K562 (cell line): ENCODE measurements around the gene CNTN4. TPM values are rescaled to one million over a fixed set of nuclear protein-coding genes. Genes with fewer than 3 reads are reported as not detected.

Experiments
- ATAC-seq: fragments of 200-7000 bp; cut with Tn5 transposase; 3 replicates; pipeline ENCODE4 v1.9.1; 2020; ENCODE audit warnings: moderate library complexity
- BruUV-seq: library from RNA; stranded (reverse); fragments of 400-500 nt; replicated peaks from 2 replicates; lab custom pipeline; 2021; lab: Mats Ljungman, UMichigan
- CTCF ChIA-PET: fragments of 300-600 bp; formaldehyde crosslinking; extraction: SDS; loops from one replicate; lab custom pipeline; 2021; ENCODE audit warnings: low intra/inter-chr PET ratio; lab: Yijun Ruan, JAX
- POLR2A ChIA-PET: fragments of 300-600, 350-650 bp; sonication (Branson Sonifier 250); formaldehyde crosslinking; extraction: SDS; loops from one replicate; lab custom pipeline; 2021; ENCODE audit warnings: antibody characterized with exemption, inconsistent platforms; lab: Yijun Ruan, JAX
- DNase-seq, 4 experiments: peaks; one replicate each; pipeline versions ENCODE4 v3.0.0 to v3.0.0-alpha.2; 2011 to 2018; ENCODE audit warnings: low spot score in 3 of 4, mixed read lengths in 3 of 4; ENCODE audit errors: extremely low read depth in 1 of 4
- FAIRE-seq: peaks from 2 replicates; lab custom pipeline; 2011; peaks lifted over from hg19 to GRCh38; lab: Jason Lieb, UNC
- H2AFZ ChIP-seq: 2 replicates; pipeline ENCODE4 v1.6.0; 2011; ENCODE audit warnings: low read depth, low read length, control low read depth, inconsistent platforms
- H3K27ac ChIP-seq: fragments of 200-600 bp; 3 replicates; pipeline ENCODE4 v1.8.0; 2011; ENCODE audit warnings: low read depth, mild to moderate bottlenecking, control low read depth, inconsistent platforms, low read length, moderate library complexity, mixed read lengths; ENCODE audit errors: extremely low read depth
- H3K27me3 ChIP-seq, 2 experiments: fragments of 300-600 bp in 1 of 2; 2 replicates in 1 of 2; 3 replicates in 1 of 2; pipeline versions ENCODE4 v1.6.0 to v1.8.0; 2011; ENCODE audit warnings: inconsistent platforms in 2 of 2, low read length in 2 of 2, mild to moderate bottlenecking in 1 of 2, mixed read lengths in 1 of 2, moderate library complexity in 1 of 2; ENCODE audit not compliant: control insufficient read depth in 2 of 2, insufficient read depth in 2 of 2
- H3K36me3 ChIP-seq: fragments of 300-600 bp; 3 replicates; pipeline ENCODE4 v1.8.0; 2011; ENCODE audit warnings: mild to moderate bottlenecking, low read length, inconsistent platforms; ENCODE audit not compliant: control insufficient read depth, insufficient read depth
- H3K4me1 ChIP-seq, 2 experiments: fragments of 200-600 bp in 1 of 2; replicated peaks in 1 of 2; 2 replicates in 1 of 2; 3 replicates in 1 of 2; pipeline versions ENCODE4 v1.5.1 to v1.8.0; 2011; ENCODE audit warnings: inconsistent platforms in 2 of 2, low read length in 2 of 2, mild to moderate bottlenecking in 1 of 2, mixed read lengths in 1 of 2, moderate library complexity in 1 of 2; ENCODE audit not compliant: control insufficient read depth in 2 of 2, insufficient read depth in 2 of 2
- H3K4me2 ChIP-seq: 2 replicates; pipeline ENCODE4 v1.6.1; 2011; ENCODE audit warnings: low read length, control low read depth, inconsistent platforms, mixed read lengths; ENCODE audit not compliant: insufficient read depth
- H3K4me3 ChIP-seq: fragments of 200-600 bp; sonication (generic), shearing (Covaris generic); 2 replicates; pipeline ENCODE4 v1.5.1; 2016; ENCODE audit warnings: control low read depth, inconsistent platforms
- H3K79me2 ChIP-seq: fragments of 200-600 bp; 3 replicates; pipeline ENCODE4 v1.8.0; 2011; ENCODE audit warnings: low read length, inconsistent platforms; ENCODE audit not compliant: control insufficient read depth, insufficient read depth
- H3K9ac ChIP-seq, 2 experiments: 2 replicates each; pipeline versions ENCODE4 v1.6.0 to v1.6.1; 2011; ENCODE audit warnings: low read depth in 2 of 2, low read length in 2 of 2, control low read depth in 1 of 2, inconsistent platforms in 1 of 2, mild to moderate bottlenecking in 1 of 2, mixed read lengths in 1 of 2; ENCODE audit not compliant: insufficient read depth in 1 of 2
- H3K9me1 ChIP-seq: one replicate; pipeline ENCODE4 v1.6.0; 2011; ENCODE audit warnings: inconsistent platforms, mild to moderate bottlenecking, low read length, moderate library complexity; ENCODE audit not compliant: control insufficient read depth, insufficient read depth
- H3K9me3 ChIP-seq: replicated peaks from 2 replicates; pipeline ENCODE4 v1.5.1; 2011; ENCODE audit warnings: low read depth, low read length, inconsistent platforms; ENCODE audit not compliant: control insufficient read depth, insufficient read depth
- H4K20me1 ChIP-seq: replicated peaks from 2 replicates; pipeline ENCODE4 v1.6.1; 2011; ENCODE audit warnings: low read length, inconsistent platforms, mixed read lengths; ENCODE audit not compliant: control insufficient read depth, insufficient read depth
- CBFB ChIP-seq: sonication (generic); formaldehyde crosslinking; IDR thresholded peaks from 2 replicates; pipeline ENCODE4 v1.4.0; 2020; ENCODE audit warnings: mild to moderate bottlenecking, missing genetic modification reagents
- CBX8 ChIP-seq: fragments of 200-600 bp; sonication (generic); IDR thresholded peaks from 2 replicates; pipeline ENCODE4 v1.6.1; 2012; ENCODE audit warnings: borderline replicate concordance, mixed run types, low read depth, mild to moderate bottlenecking, moderate library complexity, mixed read lengths, low read length, control low read depth, inconsistent platforms; ENCODE audit not compliant: poor library complexity, severe bottlenecking; ENCODE audit errors: extremely low read depth
- CSDE1 ChIP-seq, 2 experiments: fragments of 450-650 bp; IDR thresholded peaks; 2 replicates each; pipeline ENCODE4 v1.6.1; 2016; ENCODE audit warnings: mild to moderate bottlenecking in 1 of 2
- LEF1 ChIP-seq: fragments of 450-650 bp; IDR thresholded peaks from 2 replicates; pipeline ENCODE4 v1.6.1; 2016; ENCODE audit warnings: mild to moderate bottlenecking
- NR4A1 ChIP-seq, 2 experiments: fragments of 250-450 bp in 1 of 2; fragments of 450-650 bp in 1 of 2; sonication (Bioruptor Pico) in 1 of 2; IDR thresholded peaks; 2 replicates each; pipeline versions ENCODE4 v1.4.0 to v1.6.1; 2016 to 2020; ENCODE audit warnings: mild to moderate bottlenecking in 2 of 2, missing compliant biosample characterization in 1 of 2, missing genetic modification characterization in 1 of 2, moderate library complexity in 1 of 2
- SMAD2 ChIP-seq: fragments of 150-350 bp; IDR thresholded peaks from 2 replicates; pipeline ENCODE4 v1.6.1; 2014; ENCODE audit warnings: low read depth, mild to moderate bottlenecking, low read length
- TBP ChIP-seq: optimal IDR thresholded peaks from 2 replicates; pipeline ENCODE3; 2011; ENCODE audit warnings: low read depth, low read length, improper control_type of control experiment
- TRIM24 ChIP-seq, 2 experiments: fragments of 450-650 bp; IDR thresholded peaks; 2 replicates each; pipeline ENCODE4 v1.6.1; 2016
- ZNF696 ChIP-seq: fragments of 250-450 bp; sonication (Bioruptor Pico); conservative IDR thresholded peaks from 2 replicates; pipeline ENCODE4 v1.4.0; 2020; ENCODE audit warnings: mild to moderate bottlenecking, moderate library complexity
- WGBS: fragments of 100-300 bp; shearing (Covaris generic); methylation state at CpG from one replicate; pipeline ENCODE4 v1.1.6; 2016; ENCODE audit warnings: low coverage, mixed read lengths; ENCODE audit not compliant: insufficient coverage; ENCODE audit errors: missing lambda C conversion rate; 5-methylcytosine and 5-hydroxymethylcytosine counted together
- in situ Hi-C: fragments of 300-500 bp; cut with MboI; formaldehyde crosslinking; loops from 4 replicates; pipeline ENCODE4 v1.15.0; 2018; ENCODE audit warnings: inconsistent platforms, mixed read lengths
- intact Hi-C: fragments of 100-400 bp; cut with micrococcal nuclease; formaldehyde crosslinking; loops from 2 replicates; pipeline ENCODE4 v1.14.2; 2022
- polyA plus RNA-seq, 8 experiments: library from polyadenylated mRNA; depleted of rRNA in 4 of 8; stranded (reverse) in 5 of 8; unstranded in 3 of 8; fragments of >200 nt; fragmentation: Nextera tagmentation in 2 of 8; fragmentation: Illumina TruSeq in 1 of 8; extraction: Ambion mirVana in 2 of 8; extraction: Trizol in 1 of 8; gene quantifications; 2 replicates each; pipeline versions ENCODE4 v1.2.1 to v1.2.3, GENCODE V29; 2011 to 2014; ENCODE audit warnings: inconsistent platforms in 1 of 8, missing spikeins in 1 of 8
- total RNA-seq, 7 experiments: library from RNA; depleted of rRNA in 6 of 7; stranded (reverse); fragments of >200 nt in 6 of 7; fragmentation: Illumina TruSeq in 2 of 7; extraction: Trizol in 2 of 7; gene quantifications; 2 replicates each; pipeline versions ENCODE4 v1.2.1 to v1.2.3, GENCODE V29; 2011 to 2021; ENCODE audit warnings: low replicate concordance in 1 of 7
- TF ChIP-seq, protein P1 (sequence below): fragments of 200-400 bp; formaldehyde crosslinking; IDR thresholded peaks from 2 replicates; pipeline ENCODE4 v1.6.1; 2017; ENCODE audit warnings: mild to moderate bottlenecking, low read depth, low read length, moderate library complexity
- TF ChIP-seq, protein P2 (sequence below): fragments of 450-650 bp; formaldehyde crosslinking; IDR thresholded peaks from 2 replicates; pipeline ENCODE4 v1.4.0; 2020; ENCODE audit warnings: mild to moderate bottlenecking
- TF ChIP-seq, protein P3 (sequence below): IDR thresholded peaks from 2 replicates; pipeline ENCODE4 v1.6.1; 2012; ENCODE audit warnings: low read depth, low read length, improper control_type of control experiment, borderline replicate concordance

CNTN4 gene
- total and polyA plus RNA-seq, 9 of the 15 experiments (the other 6 are each of a cell fraction or from before 2014, with no cell fraction given), result not detected

DNA sequence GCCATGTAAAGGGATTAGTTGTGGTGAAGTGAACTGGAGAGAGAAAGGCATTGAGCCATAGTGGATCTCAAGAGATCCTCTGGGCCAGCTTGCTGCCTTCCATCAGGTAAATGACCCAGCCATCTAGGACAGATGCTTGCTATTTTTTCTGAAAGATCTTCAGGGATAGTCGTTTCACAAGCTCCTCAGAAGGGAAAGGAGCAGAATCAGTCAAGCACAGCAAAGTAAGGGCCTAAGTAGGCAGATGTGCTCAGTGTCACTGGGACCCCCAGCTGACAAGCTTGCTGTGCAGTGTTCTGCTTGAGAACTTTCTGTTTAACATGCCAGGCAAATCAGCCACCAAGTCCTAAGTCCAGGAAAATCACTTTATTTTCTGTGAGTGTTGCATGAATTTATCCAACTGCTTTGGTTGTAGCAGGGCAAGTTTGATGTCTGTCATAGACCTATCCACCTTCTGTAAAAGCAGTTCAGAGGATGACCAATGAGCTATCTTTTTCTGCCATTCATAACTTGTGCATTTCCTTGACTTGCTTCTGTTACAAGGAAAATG lies 691.7 kb downstream of the CNTN4 start:
- no peaks in the 10 kb centered on the region for H3K27me3 ChIP-seq
- H3K36me3 ChIP-seq, result no peaks in the 10 kb centered on the region
- no peaks in the 10 kb centered on the region for H3K4me1 ChIP-seq
- H2AFZ ChIP-seq, result no peak overlapping the region
- H3K9me3 ChIP-seq, result no peaks in the 10 kb centered on the region; the same call in 1 of the 2 replicates
- no peaks in the 10 kb centered on the region for H4K20me1 ChIP-seq
- 0% methylated on average over 1 of the region's 1 CpG for WGBS
- H3K27ac ChIP-seq, result no peak overlapping the region
- H3K79me2 ChIP-seq, result no peaks in the 10 kb centered on the region
- TF ChIP-seq SMAD2 (no peak), ZNF696 (CRISPR knock-in tag) (no peak), TBP (no peak), LEF1 (no peak), CBFB (CRISPR knock-in tag) (no peak), CSDE1 (IDR thresholded peaks at IDR 0.05) (no peak), TRIM24 (IDR thresholded peaks at IDR 0.05) (no peak), NR4A1 (CRISPR knock-in tag; IDR thresholded peaks at IDR 0.05) (no peak), NR4A1 (tag; IDR thresholded peaks at IDR 0.05) (no peak), CBX8 (no peak)
- TF ChIP-seq, protein P1, sequence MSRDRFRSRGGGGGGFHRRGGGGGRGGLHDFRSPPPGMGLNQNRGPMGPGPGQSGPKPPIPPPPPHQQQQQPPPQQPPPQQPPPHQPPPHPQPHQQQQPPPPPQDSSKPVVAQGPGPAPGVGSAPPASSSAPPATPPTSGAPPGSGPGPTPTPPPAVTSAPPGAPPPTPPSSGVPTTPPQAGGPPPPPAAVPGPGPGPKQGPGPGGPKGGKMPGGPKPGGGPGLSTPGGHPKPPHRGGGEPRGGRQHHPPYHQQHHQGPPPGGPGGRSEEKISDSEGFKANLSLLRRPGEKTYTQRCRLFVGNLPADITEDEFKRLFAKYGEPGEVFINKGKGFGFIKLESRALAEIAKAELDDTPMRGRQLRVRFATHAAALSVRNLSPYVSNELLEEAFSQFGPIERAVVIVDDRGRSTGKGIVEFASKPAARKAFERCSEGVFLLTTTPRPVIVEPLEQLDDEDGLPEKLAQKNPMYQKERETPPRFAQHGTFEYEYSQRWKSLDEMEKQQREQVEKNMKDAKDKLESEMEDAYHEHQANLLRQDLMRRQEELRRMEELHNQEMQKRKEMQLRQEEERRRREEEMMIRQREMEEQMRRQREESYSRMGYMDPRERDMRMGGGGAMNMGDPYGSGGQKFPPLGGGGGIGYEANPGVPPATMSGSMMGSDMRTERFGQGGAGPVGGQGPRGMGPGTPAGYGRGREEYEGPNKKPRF, result no peak
- TF ChIP-seq, protein P2, sequence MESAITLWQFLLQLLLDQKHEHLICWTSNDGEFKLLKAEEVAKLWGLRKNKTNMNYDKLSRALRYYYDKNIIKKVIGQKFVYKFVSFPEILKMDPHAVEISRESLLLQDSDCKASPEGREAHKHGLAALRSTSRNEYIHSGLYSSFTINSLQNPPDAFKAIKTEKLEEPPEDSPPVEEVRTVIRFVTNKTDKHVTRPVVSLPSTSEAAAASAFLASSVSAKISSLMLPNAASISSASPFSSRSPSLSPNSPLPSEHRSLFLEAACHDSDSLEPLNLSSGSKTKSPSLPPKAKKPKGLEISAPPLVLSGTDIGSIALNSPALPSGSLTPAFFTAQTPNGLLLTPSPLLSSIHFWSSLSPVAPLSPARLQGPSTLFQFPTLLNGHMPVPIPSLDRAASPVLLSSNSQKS (CRISPR knock-in tag), result no peak
- TF ChIP-seq, protein P3, sequence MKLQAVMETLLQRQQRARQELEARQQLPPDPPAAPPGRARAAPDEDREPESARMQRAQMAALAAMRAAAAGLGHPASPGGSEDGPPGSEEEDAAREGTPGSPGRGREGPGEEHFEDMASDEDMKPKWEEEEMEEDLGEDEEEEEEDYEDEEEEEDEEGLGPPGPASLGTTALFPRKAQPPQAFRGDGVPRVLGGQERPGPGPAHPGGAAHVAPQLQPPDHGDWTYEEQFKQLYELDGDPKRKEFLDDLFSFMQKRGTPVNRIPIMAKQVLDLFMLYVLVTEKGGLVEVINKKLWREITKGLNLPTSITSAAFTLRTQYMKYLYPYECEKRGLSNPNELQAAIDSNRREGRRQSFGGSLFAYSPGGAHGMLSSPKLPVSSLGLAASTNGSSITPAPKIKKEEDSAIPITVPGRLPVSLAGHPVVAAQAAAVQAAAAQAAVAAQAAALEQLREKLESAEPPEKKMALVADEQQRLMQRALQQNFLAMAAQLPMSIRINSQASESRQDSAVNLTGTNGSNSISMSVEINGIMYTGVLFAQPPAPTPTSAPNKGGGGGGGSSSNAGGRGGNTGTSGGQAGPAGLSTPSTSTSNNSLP, result no peak
- DNase-seq, result no peak
- in situ Hi-C loops, result no loop called here
- ATAC-seq, result no peak
- BruUV-seq, result no TSS peak
- intact Hi-C loops, result no loop called here
- no peaks in the 10 kb centered on the region for H3K9me1 ChIP-seq
- CTCF ChIA-PET, result no interaction called here
- POLR2A ChIA-PET, result no interaction called here
- H3K9ac ChIP-seq, result no peak overlapping the region
- no peak for FAIRE-seq
- no peak overlapping the region for H3K4me3 ChIP-seq
- no peak overlapping the region for H3K4me2 ChIP-seq
